Left lobe of liver (tissue), 2 donors: ENCODE measurements around the gene OCSTAMP. TPM values are rescaled to one million over a fixed set of nuclear protein-coding genes. Genes with fewer than 3 reads are reported as not detected.

Experiments
- ATAC-seq: fragments of 200-7000 bp; cut with Tn5 transposase; one replicate; pipeline ENCODE4 v1.9.1; 2020; ENCODE audit warnings: mild to moderate bottlenecking, moderate library complexity
- DNase-seq: peaks from one replicate; pipeline ENCODE4 v3.0.0-alpha.2; 2020; ENCODE audit warnings: low spot score
- total RNA-seq: library from RNA; stranded (reverse); gene quantifications from one replicate; pipeline ENCODE4 v1.2.1, GENCODE V29; 2021
- donor health status: DM: no; HTN: no; CAD: no; lungs with moderate emphysema.
- donor health status: DM: no; HTN: yes; CAD: no.

Gene OCSTAMP
- total RNA-seq, 1 donor from 2014 or later = not detected

- ATAC-seq (no peak), DNase-seq (no peak)
Observed at GRCh38 chr20:46554828-46555227, 4.4 kb upstream of the OCSTAMP start.

- ATAC-seq (no peak), DNase-seq (no peak)
Observed at GRCh38 chr20:46553926-46554325, 3.5 kb upstream of the OCSTAMP start.

GRCh38 chr20:46552460-46553420, 2.3 kb upstream of the OCSTAMP start:
- ATAC-seq = no peak

GRCh38 chr20:46551522-46552381, 1.3 kb upstream of the OCSTAMP start:
- no peak for ATAC-seq
- no peak for DNase-seq

More at GRCh38 chr20:46552460-46553420, 2.3 kb upstream of the OCSTAMP start:
- no peak for DNase-seq

- ATAC-seq (no peak), DNase-seq (no peak)
Observed at GRCh38 chr20:46549188-46549972, 1.1 kb downstream of the OCSTAMP start.

- no peak for ATAC-seq
- no peak for DNase-seq
Observed at GRCh38 chr20:46548688-46549087, 1.8 kb downstream of the OCSTAMP start.

- DNase-seq (no peak), ATAC-seq (no peak)
Observed at GRCh38 chr20:46547995-46548394, 2.5 kb downstream of the OCSTAMP start.

- no peak for ATAC-seq
Observed at GRCh38 chr20:46546936-46547335, 3.5 kb downstream of the OCSTAMP start.

GRCh38 chr20:46546298-46546697, 4.2 kb downstream of the OCSTAMP start:
- DNase-seq (no peak), ATAC-seq (no peak)

More at GRCh38 chr20:46546936-46547335, 3.5 kb downstream of the OCSTAMP start:
- no peak for DNase-seq

GRCh38 chr20:46545827-46546138, 4.7 kb downstream of the OCSTAMP start:
- DNase-seq (no peak), ATAC-seq (no peak)

GRCh38 chr20:46545077-46545826, 5.2 kb downstream of the OCSTAMP start:
- DNase-seq (no peak), ATAC-seq (no peak)

GRCh38 chr20:46544576-46544975, 5.9 kb downstream of the OCSTAMP start:
- peak; percentile 34 for ATAC-seq
- DNase-seq = no peak

GRCh38 chr20:46543959-46544358, 6.5 kb downstream of the OCSTAMP start:
- ATAC-seq (peak; percentile 24), DNase-seq (no peak)

- ATAC-seq (no peak), DNase-seq (no peak)
Observed at GRCh38 chr20:46543033-46543432, 7.4 kb downstream of the OCSTAMP start.

GRCh38 chr20:46541229-46541935, 9.1 kb downstream of the OCSTAMP start:
- DNase-seq = no peak
- ATAC-seq = no peak

- DNase-seq = no peak
- ATAC-seq = no peak
Observed at GRCh38 chr20:46539113-46539512, 11.3 kb downstream of the OCSTAMP start.

- ATAC-seq (no peak), DNase-seq (no peak)
Observed at GRCh38 chr20:46530640-46531039, 19.8 kb downstream of the OCSTAMP start.

- no peak for ATAC-seq
- no peak for DNase-seq
Observed at GRCh38 chr20:46523696-46524328, 26.6 kb downstream of the OCSTAMP start.

GRCh38 chr20:46523108-46523507, 27.3 kb downstream of the OCSTAMP start:
- no peak for ATAC-seq
- no peak for DNase-seq
